ENCODE results near the gene LRRC32.

DNA sequence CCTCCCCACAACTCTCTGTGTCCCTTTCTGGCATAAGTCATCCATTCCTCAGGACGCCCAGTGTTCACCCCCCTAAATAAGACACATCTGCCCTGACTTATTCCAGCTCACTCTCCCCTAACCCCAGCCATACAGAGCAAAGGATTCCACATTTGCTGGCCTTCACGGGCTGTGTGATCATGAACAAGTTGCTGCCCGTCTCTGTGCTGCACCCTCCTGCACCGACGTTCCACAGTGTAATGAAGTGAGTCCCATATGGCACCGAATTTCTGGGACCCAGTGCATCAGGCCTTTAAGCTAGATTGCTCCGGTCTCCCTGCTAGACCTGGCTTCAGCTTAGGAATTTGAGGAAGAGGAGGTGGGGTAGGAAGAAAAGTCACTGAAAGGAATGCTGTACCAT lies 22.4 kb upstream of the LRRC32 start:
- TF ChIP-seq, protein P1, sequence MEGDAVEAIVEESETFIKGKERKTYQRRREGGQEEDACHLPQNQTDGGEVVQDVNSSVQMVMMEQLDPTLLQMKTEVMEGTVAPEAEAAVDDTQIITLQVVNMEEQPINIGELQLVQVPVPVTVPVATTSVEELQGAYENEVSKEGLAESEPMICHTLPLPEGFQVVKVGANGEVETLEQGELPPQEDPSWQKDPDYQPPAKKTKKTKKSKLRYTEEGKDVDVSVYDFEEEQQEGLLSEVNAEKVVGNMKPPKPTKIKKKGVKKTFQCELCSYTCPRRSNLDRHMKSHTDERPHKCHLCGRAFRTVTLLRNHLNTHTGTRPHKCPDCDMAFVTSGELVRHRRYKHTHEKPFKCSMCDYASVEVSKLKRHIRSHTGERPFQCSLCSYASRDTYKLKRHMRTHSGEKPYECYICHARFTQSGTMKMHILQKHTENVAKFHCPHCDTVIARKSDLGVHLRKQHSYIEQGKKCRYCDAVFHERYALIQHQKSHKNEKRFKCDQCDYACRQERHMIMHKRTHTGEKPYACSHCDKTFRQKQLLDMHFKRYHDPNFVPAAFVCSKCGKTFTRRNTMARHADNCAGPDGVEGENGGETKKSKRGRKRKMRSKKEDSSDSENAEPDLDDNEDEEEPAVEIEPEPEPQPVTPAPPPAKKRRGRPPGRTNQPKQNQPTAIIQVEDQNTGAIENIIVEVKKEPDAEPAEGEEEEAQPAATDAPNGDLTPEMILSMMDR (conservative IDR thresholded peaks at IDR 0.05; ENCODE audit: low read depth, low read length) = no peak
- TF ChIP-seq EZH2 (IDR thresholded peaks at IDR 0.05; ENCODE audit: low read length, unreplicated experiment) = no peak

All from PC-3 (cell line).